Spleen (tissue), 11 donors: ENCODE measurements around the gene A3GALT2. TPM values are rescaled to one million over a fixed set of nuclear protein-coding genes. Genes with fewer than 3 reads are reported as not detected.

Experiments used
- DNase-seq: peaks from one replicate; pipeline ENCODE4 v3.0.0-alpha.2; 2020
- H3K27ac ChIP-seq, 8 donors: fragments of 200-600 bp; sonication (generic) in 7 of 8; 1 replicate in 4 of 8; 2 replicates in 4 of 8; pipeline versions ENCODE4 v1.5.0 to v1.8.0; 2016 to 2021; ENCODE audit warnings: inconsistent platforms in 4 of 8, mild to moderate bottlenecking in 4 of 8, moderate library complexity in 1 of 8
- H3K27me3 ChIP-seq, 7 donors: fragments of 200-600 bp; sonication (generic) in 6 of 7; replicated peaks in 1 of 7; 1 replicate in 4 of 7; 2 replicates in 3 of 7; pipeline versions ENCODE4 v1.5.0 to v1.8.0; 2016 to 2021; ENCODE audit warnings: inconsistent platforms in 3 of 7, mild to moderate bottlenecking in 1 of 7
- H3K36me3 ChIP-seq, 6 donors: fragments of 200-600 bp; sonication (generic) in 5 of 6; 1 replicate in 4 of 6; 2 replicates in 2 of 6; pipeline versions ENCODE4 v1.5.0 to v1.8.0; 2016 to 2021; ENCODE audit warnings: inconsistent platforms in 2 of 6
- H3K4me1 ChIP-seq, 6 donors: fragments of 200-600 bp; sonication (generic) in 5 of 6; 1 replicate in 3 of 6; 2 replicates in 3 of 6; pipeline versions ENCODE4 v1.5.0 to v1.8.0; 2016 to 2021; ENCODE audit warnings: inconsistent platforms in 3 of 6
- H3K4me3 ChIP-seq, 8 donors: fragments of 200-600 bp; sonication (generic) in 7 of 8; 1 replicate in 4 of 8; 2 replicates in 4 of 8; pipeline versions ENCODE4 v1.5.0 to v1.8.0; 2016 to 2021; ENCODE audit warnings: inconsistent platforms in 4 of 8, mild to moderate bottlenecking in 4 of 8, moderate library complexity in 2 of 8
- H3K9me3 ChIP-seq, 8 donors: fragments of 200-600 bp; sonication (generic) in 7 of 8; 1 replicate in 4 of 8; 2 replicates in 4 of 8; pipeline versions ENCODE4 v1.5.0 to v1.8.0; 2016 to 2021; ENCODE audit warnings: inconsistent platforms in 4 of 8
- CTCF ChIP-seq, 11 experiments: fragments of 200-600 bp in 7 of 11; fragments of 450-650 bp in 4 of 11; sonication (generic) in 4 of 11; IDR thresholded peaks in 8 of 11; conservative IDR thresholded peaks in 3 of 11; 1 replicate in 7 of 11; 2 replicates in 4 of 11; pipeline versions ENCODE4 v1.4.0 to v1.8.0; 2016 to 2021; ENCODE audit warnings: antibody characterized with exemption in 11 of 11, inconsistent platforms in 4 of 11, mild to moderate bottlenecking in 1 of 11
- POLR2A ChIP-seq, 3 donors: fragments of 450-650 bp; IDR thresholded peaks; one replicate each; pipeline ENCODE4 v1.5.1; 2017; ENCODE audit warnings: antibody characterized with exemption in 3 of 3, mild to moderate bottlenecking in 1 of 3
- POLR2AphosphoS5 ChIP-seq, 3 donors: sonication (generic); formaldehyde crosslinking; IDR thresholded peaks; one replicate each; pipeline ENCODE4 v1.5.1; 2017; ENCODE audit warnings: antibody characterized with exemption in 3 of 3
- WGBS, 5 donors: extraction: QIAGEN DNeasy Blood & Tissue Kit in 3 of 5; methylation state at CpG; one replicate each; pipeline versions ENCODE4 v1.1.5 to v1.1.7; 2013 to 2018; 5-methylcytosine and 5-hydroxymethylcytosine counted together
- intact Hi-C: fragments of 100-400 bp; cut with DNase I; formaldehyde crosslinking; loops from one replicate; pipeline ENCODE4 v1.15.0; 2023; ENCODE audit warnings: low total_unique reads
- polyA plus RNA-seq, 3 donors: library from polyadenylated mRNA; stranded (reverse); fragments of 200-250 nt; gene quantifications; one replicate each; pipeline ENCODE4 v1.2.1, GENCODE V29; 2013
- total RNA-seq, 7 donors: library from RNA; depleted of rRNA in 3 of 7; stranded (reverse); fragments of >200 nt in 3 of 7; fragmentation: NEBNext Ultra II Directional in 4 of 7; extraction: Animal tissue kit (Norgen Biotek cat#: 25700) in 4 of 7; gene quantifications; one replicate each; pipeline versions ENCODE4 v1.1.0 to v1.2.1, GENCODE V29; 2016 to 2021
- donor health status: healthy with polysubstance abuse.
- donor health status: DM: no; HTN: no; CAD: no; lungs with moderate emphysema.
- donor health status: DM: no; HTN: no; CAD: no.
- donor health status: Bipolar disorder and iron deficiency.
- donor health status: healthy.
- donor health status: DM: no; HTN: no; CAD: no.
- donor health status: DM: yes; HTN: yes; CAD: no.

Gene A3GALT2
- total and polyA plus RNA-seq, 10 donors: 0.10 to 1.6 (median 0.47) TPM; not detected in 7

- peak overlapping the region in 6 of 8 donors; percentile 15 to 72 (median 52) for H3K27ac ChIP-seq
- TF ChIP-seq POLR2AphosphoS5 (IDR thresholded peaks at IDR 0.05) (no peak), CTCF (IDR thresholded peaks at IDR 0.05 in 8 of 11, conservative IDR thresholded peaks at IDR 0.05 in 3 of 11) (no peak), POLR2A (IDR thresholded peaks at IDR 0.05) (no peak)
- peaks cover 0 to 45% (median 13%) of the 10 kb centered on the region in 6 donors for H3K36me3 ChIP-seq
- peaks cover 0 to 12% (median 3%) of the 10 kb centered on the region in 7 donors for H3K27me3 ChIP-seq
- WGBS, 5 donors: 81 to 91% (median 90%) methylated on average over 4 of the region's 4 CpGs
- intact Hi-C loops: no loop called here
- H3K4me3 ChIP-seq: no peak overlapping the region
- peak; percentile 41 for DNase-seq
- H3K4me1 ChIP-seq: peaks cover 4 to 56% (median 22%) of the 10 kb centered on the region in 6 donors
- H3K9me3 ChIP-seq: no peaks in the 10 kb centered on the region
Observed at GRCh38 chr1:33301273-33301984, 19.5 kb downstream of the A3GALT2 start.

- Histone ChIP-seq H3K27ac (peak overlapping the region in 6 of 8 donors; percentile 15 to 72 (median 52)), H3K36me3 (peaks cover 0 to 52% (median 17%) of the 10 kb centered on the region in 6 donors), H3K4me3 (no peak overlapping the region), H3K27me3 (peaks cover 0 to 4% (median 0%) of the 10 kb centered on the region in 7 donors), H3K4me1 (peaks cover 0 to 56% (median 19%) of the 10 kb centered on the region in 6 donors), H3K9me3 (no peaks in the 10 kb centered on the region)
- intact Hi-C loops: no loop called here
- WGBS, 5 donors: 55 to 81% (median 59%) methylated on average over 5 of the region's 5 CpGs
- peak; percentile 39 for DNase-seq
- TF ChIP-seq POLR2AphosphoS5 (IDR thresholded peaks at IDR 0.05) (no peak), POLR2A (IDR thresholded peaks at IDR 0.05) (no peak), CTCF (IDR thresholded peaks at IDR 0.05 in 8 of 11, conservative IDR thresholded peaks at IDR 0.05 in 3 of 11) (no peak)
Observed at GRCh38 chr1:33300673-33301072, 20.2 kb downstream of the A3GALT2 start.

GRCh38 chr1:33299461-33300155 lies 21.3 kb downstream of the A3GALT2 start:
- H3K4me1 ChIP-seq: peaks cover 0 to 63% (median 27%) of the 10 kb centered on the region in 6 donors
- no peaks in the 10 kb centered on the region for H3K9me3 ChIP-seq
- H3K4me3 ChIP-seq: no peak overlapping the region
- H3K36me3 ChIP-seq: peaks cover 0 to 63% (median 21%) of the 10 kb centered on the region in 6 donors
- no peaks in the 10 kb centered on the region for H3K27me3 ChIP-seq
- H3K27ac ChIP-seq: peak overlapping the region in 3 of 8 donors; percentile 10 to 70 (median 55)
- 87 to 95% (median 92%) methylated on average over 14 to 15 of the region's 15 CpGs for WGBS, 5 donors
- TF ChIP-seq POLR2AphosphoS5 (IDR thresholded peaks at IDR 0.05): peak in 1 of 3 donors; percentile 25
- no peak for TF ChIP-seq POLR2A (IDR thresholded peaks at IDR 0.05)
- TF ChIP-seq CTCF (IDR thresholded peaks at IDR 0.05 in 8 of 11, conservative IDR thresholded peaks at IDR 0.05 in 3 of 11): no peak
- DNase-seq: peak; percentile 62
- intact Hi-C loops: loop anchor here (5.0 kb wide), 2 partner anchors 68 to 173 kb away; partner anchors contain the start of gene ZSCAN20
